Coronary artery (tissue), 2 donors: ENCODE measurements around the gene POLR1B.

Experiments
- DNase-seq: peaks from one replicate; pipeline ENCODE4 v3.0.0-alpha.2; 2017; ENCODE audit warnings: low spot score
- H3K27ac ChIP-seq, 2 donors: fragments of 200-600 bp; sonication (generic); one replicate each; pipeline ENCODE4 v1.5.1; 2016 to 2019
- H3K4me3 ChIP-seq: fragments of 200-600 bp; sonication (generic); 2 replicates; pipeline ENCODE4 v1.5.1; 2016; ENCODE audit warnings: mild to moderate bottlenecking, moderate library complexity
- CTCF ChIP-seq: fragments of 200-600 bp; sonication (generic); IDR thresholded peaks from one replicate; pipeline ENCODE4 v1.5.1; 2019; ENCODE audit warnings: antibody characterized with exemption

The POLR1B gene

GRCh38 chr2:112588611-112589045, 46.4 kb downstream of the POLR1B start:
- H3K4me3 ChIP-seq, result no peak overlapping the region

GRCh38 chr2:112591413-112591812, 49.1 kb downstream of the POLR1B start:
- Histone ChIP-seq H3K4me3 (no peak overlapping the region), H3K27ac (no peak overlapping the region)
- no peak for DNase-seq
- no peak for TF ChIP-seq CTCF

More at GRCh38 chr2:112588611-112589045, 46.4 kb downstream of the POLR1B start:
- no peak for TF ChIP-seq CTCF
- H3K27ac ChIP-seq, result no peak overlapping the region
- no peak for DNase-seq

GRCh38 chr2:112593736-112594135, 51.5 kb downstream of the POLR1B start:
- DNase-seq, result no peak
- H3K27ac ChIP-seq, result no peak overlapping the region
- no peak for TF ChIP-seq CTCF
- no peak overlapping the region for H3K4me3 ChIP-seq

GRCh38 chr2:112597537-112598322, 55.5 kb downstream of the POLR1B start:
- H3K4me3 ChIP-seq, result no peak overlapping the region
- no peak for DNase-seq
- TF ChIP-seq CTCF, result no peak
- H3K27ac ChIP-seq, result no peak overlapping the region

GRCh38 chr2:112600634-112601033, 58.4 kb downstream of the POLR1B start:
- no peak for TF ChIP-seq CTCF
- no peak for DNase-seq
- Histone ChIP-seq H3K4me3 (no peak overlapping the region), H3K27ac (no peak overlapping the region)

- Histone ChIP-seq H3K27ac (no peak overlapping the region), H3K4me3 (no peak overlapping the region)
- TF ChIP-seq CTCF, result no peak
- no peak for DNase-seq
These were observed 59.5 kb downstream of the POLR1B start for GRCh38 chr2:112601754-112602153.

- Histone ChIP-seq H3K4me3 (no peak overlapping the region), H3K27ac (no peak overlapping the region)
- no peak for TF ChIP-seq CTCF
- DNase-seq, result peak; percentile 5
These were observed 60.7 kb downstream of the POLR1B start for GRCh38 chr2:112602917-112603316.
